Smooth muscle cell (in vitro differentiated cells): Measurements from ENCODE around the gene FAM3B. TPM values are rescaled to one million over a fixed set of nuclear protein-coding genes. Genes with fewer than 3 reads are reported as not detected.

ENCODE experiments used
- DNase-seq: peaks from one replicate; lab custom pipeline; 2025; ENCODE audit not compliant: unreplicated experiment; lab: John Stamatoyannopoulos, UW
- H2AFZ ChIP-seq: fragments of 200-600 bp; sonication (generic); 2 replicates; pipeline ENCODE4 v1.6.0; 2016; ENCODE audit warnings: antibody characterized with exemption, low read depth, mild to moderate bottlenecking
- H3F3A ChIP-seq: fragments of 200-600 bp; sonication (generic); 2 replicates; pipeline ENCODE4 v1.6.0; 2017; ENCODE audit warnings: antibody characterized with exemption, low read depth
- H3K27ac ChIP-seq: fragments of 200-600 bp; sonication (generic); 2 replicates; pipeline ENCODE4 v1.5.1; 2016; ENCODE audit warnings: low read depth, mild to moderate bottlenecking
- H3K27me3 ChIP-seq: fragments of 200-600 bp; sonication (generic); 2 replicates; pipeline ENCODE4 v1.6.1; 2016; ENCODE audit warnings: low read depth, mild to moderate bottlenecking
- H3K36me3 ChIP-seq: fragments of 200-600 bp; sonication (generic); 2 replicates; pipeline ENCODE4 v1.5.1; 2016; ENCODE audit warnings: low read depth
- H3K4me1 ChIP-seq: fragments of 200-600 bp; sonication (generic); 2 replicates; pipeline ENCODE4 v1.5.1; 2016; ENCODE audit warnings: low read depth
- H3K4me2 ChIP-seq: fragments of 200-600 bp; sonication (generic); 2 replicates; pipeline ENCODE4 v1.6.0; 2016; ENCODE audit warnings: mild to moderate bottlenecking
- H3K4me3 ChIP-seq: fragments of 200-600 bp; sonication (generic); 2 replicates; pipeline ENCODE4 v1.5.1; 2016; ENCODE audit warnings: mild to moderate bottlenecking
- H3K79me2 ChIP-seq: fragments of 200-600 bp; sonication (generic); 2 replicates; pipeline ENCODE4 v1.6.0; 2016; ENCODE audit warnings: low read depth, mild to moderate bottlenecking
- H3K9ac ChIP-seq: fragments of 200-600 bp; sonication (generic); 2 replicates; pipeline ENCODE4 v1.6.0; 2016; ENCODE audit warnings: low read depth
- H3K9me3 ChIP-seq: fragments of 200-600 bp; sonication (generic); replicated peaks from 2 replicates; pipeline ENCODE4 v1.5.1; 2016; ENCODE audit warnings: low read depth
- H4K20me1 ChIP-seq: fragments of 200-600 bp; sonication (generic); 2 replicates; pipeline ENCODE4 v1.6.0; 2016; ENCODE audit warnings: low read depth
- WGBS: methylation state at CpG from one replicate; pipeline ENCODE4 v1.1.7; 2016; ENCODE audit warnings: low lambda C conversion rate; 5-methylcytosine and 5-hydroxymethylcytosine counted together
- polyA plus RNA-seq: library from polyadenylated mRNA; unstranded; fragments of >200 nt; fragmentation: Nextera tagmentation; extraction: Ambion mirVana; gene quantifications from 2 replicates; pipeline ENCODE4 v1.2.1, GENCODE V29; 2016
- total RNA-seq: library from RNA; depleted of rRNA; stranded (reverse); fragments of >200 nt; gene quantifications from 2 replicates; pipeline ENCODE4 v1.2.3, GENCODE V29; 2014
- TF ChIP-seq, protein P1 (sequence below): fragments of 200-600 bp; sonication (generic); IDR thresholded peaks from 2 replicates; pipeline ENCODE4 v1.5.1; 2017; ENCODE audit warnings: borderline replicate concordance, mild to moderate bottlenecking, antibody characterized with exemption; ENCODE audit not compliant: insufficient read depth, poor library complexity, severe bottlenecking

The FAM3B gene
- total and polyA plus RNA-seq, 2 experiments from 2014 or later, result 0.18 TPM; not detected in 1

GRCh38 chr21:41326414-41327080 is 9.9 kb downstream of the FAM3B start:
- Histone ChIP-seq H3K27me3 (no peaks in the 10 kb centered on the region), H2AFZ (no peak overlapping the region), H3K4me1 (no peaks in the 10 kb centered on the region), H3K9me3 (no peaks in the 10 kb centered on the region), H3K36me3 (no peaks in the 10 kb centered on the region), H3K4me2 (no peak overlapping the region), H3K4me3 (no peak overlapping the region), H3F3A (no peaks in the 10 kb centered on the region), H3K9ac (no peak overlapping the region), H3K27ac (no peak overlapping the region), H3K79me2 (no peaks in the 10 kb centered on the region), H4K20me1 (no peaks in the 10 kb centered on the region)
- TF ChIP-seq, protein P1, sequence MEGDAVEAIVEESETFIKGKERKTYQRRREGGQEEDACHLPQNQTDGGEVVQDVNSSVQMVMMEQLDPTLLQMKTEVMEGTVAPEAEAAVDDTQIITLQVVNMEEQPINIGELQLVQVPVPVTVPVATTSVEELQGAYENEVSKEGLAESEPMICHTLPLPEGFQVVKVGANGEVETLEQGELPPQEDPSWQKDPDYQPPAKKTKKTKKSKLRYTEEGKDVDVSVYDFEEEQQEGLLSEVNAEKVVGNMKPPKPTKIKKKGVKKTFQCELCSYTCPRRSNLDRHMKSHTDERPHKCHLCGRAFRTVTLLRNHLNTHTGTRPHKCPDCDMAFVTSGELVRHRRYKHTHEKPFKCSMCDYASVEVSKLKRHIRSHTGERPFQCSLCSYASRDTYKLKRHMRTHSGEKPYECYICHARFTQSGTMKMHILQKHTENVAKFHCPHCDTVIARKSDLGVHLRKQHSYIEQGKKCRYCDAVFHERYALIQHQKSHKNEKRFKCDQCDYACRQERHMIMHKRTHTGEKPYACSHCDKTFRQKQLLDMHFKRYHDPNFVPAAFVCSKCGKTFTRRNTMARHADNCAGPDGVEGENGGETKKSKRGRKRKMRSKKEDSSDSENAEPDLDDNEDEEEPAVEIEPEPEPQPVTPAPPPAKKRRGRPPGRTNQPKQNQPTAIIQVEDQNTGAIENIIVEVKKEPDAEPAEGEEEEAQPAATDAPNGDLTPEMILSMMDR, result no peak
- WGBS, result 94% methylated on average over 13 of the region's 13 CpGs
- no peak for DNase-seq

- Histone ChIP-seq H3K27ac (no peak overlapping the region), H3K4me1 (no peaks in the 10 kb centered on the region), H3K36me3 (no peaks in the 10 kb centered on the region), H3K27me3 (no peaks in the 10 kb centered on the region), H3K9me3 (no peaks in the 10 kb centered on the region), H3K4me3 (no peak overlapping the region), H3F3A (no peaks in the 10 kb centered on the region), H4K20me1 (no peaks in the 10 kb centered on the region), H3K4me2 (no peak overlapping the region), H3K79me2 (no peaks in the 10 kb centered on the region), H2AFZ (no peak overlapping the region), H3K9ac (no peak overlapping the region)
- WGBS, result 86% methylated on average over 8 of the region's 8 CpGs
- TF ChIP-seq, protein P1, result no peak
- no peak for DNase-seq
Measured at GRCh38 chr21:41327753-41328152, 11.2 kb downstream of the FAM3B start.

- Histone ChIP-seq H4K20me1 (no peaks in the 10 kb centered on the region), H3K4me2 (no peak overlapping the region), H3K36me3 (no peaks in the 10 kb centered on the region), H3K27me3 (no peaks in the 10 kb centered on the region), H3F3A (no peaks in the 10 kb centered on the region), H3K4me3 (no peak overlapping the region), H3K27ac (no peak overlapping the region), H3K4me1 (no peaks in the 10 kb centered on the region), H3K79me2 (no peaks in the 10 kb centered on the region), H2AFZ (no peak overlapping the region), H3K9me3 (no peaks in the 10 kb centered on the region), H3K9ac (no peak overlapping the region)
- DNase-seq, result no peak
- TF ChIP-seq, protein P1, result no peak
- 83% methylated on average over 16 of the region's 16 CpGs for WGBS
Measured at GRCh38 chr21:41328660-41329607, 12.3 kb downstream of the FAM3B start.
